ENCODE measurements around the gene CFAP92. TPM values are rescaled to one million over a fixed set of nuclear protein-coding genes. Genes with fewer than 3 reads are reported as not detected.

The CFAP92 gene
- total and polyA plus RNA-seq, 10 donors, result 0.29 to 3.1 (median 1.3) TPM

GRCh38 chr3:128950223-128950938 is 43.5 kb downstream of the CFAP92 start:
- Histone ChIP-seq H3K27ac (no peak overlapping the region), H3K4me3 (no peak overlapping the region), H3K36me3 (no peaks in the 10 kb centered on the region), H3K27me3 (replicated peaks in 1 of 7) (no peaks in the 10 kb centered on the region), H3K9me3 (no peaks in the 10 kb centered on the region), H3K4me1 (no peaks in the 10 kb centered on the region)
- DNase-seq, result peak; percentile 29
- intact Hi-C loops (cut with DNase I; ENCODE audit: low total_unique reads), result no loop called here
- 67 to 76% (median 72%) methylated on average over 14 to 15 of the region's 15 CpGs for WGBS, 5 donors
- no peak for TF ChIP-seq POLR2AphosphoS5 (IDR thresholded peaks at IDR 0.05)
- TF ChIP-seq, protein P1, sequence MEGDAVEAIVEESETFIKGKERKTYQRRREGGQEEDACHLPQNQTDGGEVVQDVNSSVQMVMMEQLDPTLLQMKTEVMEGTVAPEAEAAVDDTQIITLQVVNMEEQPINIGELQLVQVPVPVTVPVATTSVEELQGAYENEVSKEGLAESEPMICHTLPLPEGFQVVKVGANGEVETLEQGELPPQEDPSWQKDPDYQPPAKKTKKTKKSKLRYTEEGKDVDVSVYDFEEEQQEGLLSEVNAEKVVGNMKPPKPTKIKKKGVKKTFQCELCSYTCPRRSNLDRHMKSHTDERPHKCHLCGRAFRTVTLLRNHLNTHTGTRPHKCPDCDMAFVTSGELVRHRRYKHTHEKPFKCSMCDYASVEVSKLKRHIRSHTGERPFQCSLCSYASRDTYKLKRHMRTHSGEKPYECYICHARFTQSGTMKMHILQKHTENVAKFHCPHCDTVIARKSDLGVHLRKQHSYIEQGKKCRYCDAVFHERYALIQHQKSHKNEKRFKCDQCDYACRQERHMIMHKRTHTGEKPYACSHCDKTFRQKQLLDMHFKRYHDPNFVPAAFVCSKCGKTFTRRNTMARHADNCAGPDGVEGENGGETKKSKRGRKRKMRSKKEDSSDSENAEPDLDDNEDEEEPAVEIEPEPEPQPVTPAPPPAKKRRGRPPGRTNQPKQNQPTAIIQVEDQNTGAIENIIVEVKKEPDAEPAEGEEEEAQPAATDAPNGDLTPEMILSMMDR (IDR thresholded peaks at IDR 0.05 in 8 of 11, conservative IDR thresholded peaks at IDR 0.05 in 3 of 11), result no peak
- TF ChIP-seq POLR2A (IDR thresholded peaks at IDR 0.05), result no peak

DNA sequence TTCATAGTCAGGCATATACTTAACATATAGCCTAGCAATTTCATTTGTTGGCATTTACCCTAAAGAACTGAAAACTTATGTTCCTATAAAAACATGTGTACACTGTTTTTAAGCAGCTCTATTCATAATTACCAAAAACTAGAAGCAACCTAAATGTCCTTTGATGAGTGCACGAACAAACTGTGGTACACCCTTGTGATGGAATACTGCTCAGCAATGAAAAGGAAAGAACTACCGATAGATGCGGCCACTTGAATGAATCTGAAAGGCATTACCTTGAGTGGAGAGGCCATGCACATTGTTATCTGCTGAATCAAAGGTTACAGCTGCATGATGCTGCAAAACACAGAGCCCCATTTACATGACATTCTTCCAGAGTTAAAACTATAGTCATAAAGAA is 44.7 kb downstream of the CFAP92 start:
- Histone ChIP-seq H3K27ac (no peak overlapping the region), H3K4me3 (no peak overlapping the region), H3K27me3 (replicated peaks in 1 of 7) (no peaks in the 10 kb centered on the region), H3K4me1 (no peaks in the 10 kb centered on the region), H3K9me3 (no peaks in the 10 kb centered on the region), H3K36me3 (no peaks in the 10 kb centered on the region)
- intact Hi-C loops (cut with DNase I; ENCODE audit: low total_unique reads), result no loop called here
- 94 to 96% (median 96%) methylated on average over 3 of the region's 3 CpGs for WGBS, 5 donors
- no peak for DNase-seq
- TF ChIP-seq, protein P1 (IDR thresholded peaks at IDR 0.05 in 8 of 11, conservative IDR thresholded peaks at IDR 0.05 in 3 of 11), result no peak
- TF ChIP-seq POLR2A (IDR thresholded peaks at IDR 0.05), result no peak
- TF ChIP-seq POLR2AphosphoS5 (IDR thresholded peaks at IDR 0.05), result no peak

DNA sequence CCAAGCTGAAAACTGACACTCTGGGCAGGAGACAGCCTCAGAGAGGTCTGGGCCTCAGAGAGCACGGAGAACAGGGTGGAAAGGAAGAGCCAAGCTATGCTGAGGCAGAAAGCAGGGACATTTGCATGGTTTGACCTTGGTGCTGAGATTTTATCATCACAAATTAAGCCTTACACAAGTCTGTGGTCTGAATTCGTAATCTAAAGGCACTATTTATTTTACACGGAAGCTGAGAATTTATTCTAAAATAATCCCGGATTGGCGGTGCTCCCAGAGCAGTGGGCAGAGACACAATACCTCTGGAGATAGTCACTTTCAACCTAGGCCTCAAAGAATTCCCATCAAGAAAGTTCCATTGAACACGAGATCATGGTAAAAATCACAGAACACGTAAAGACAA is 47.5 kb downstream of the CFAP92 start:
- H3K4me1 ChIP-seq, result no peaks in the 10 kb centered on the region
- intact Hi-C loops (cut with DNase I; ENCODE audit: low total_unique reads), result no loop called here
- TF ChIP-seq, protein P1 (IDR thresholded peaks at IDR 0.05 in 8 of 11, conservative IDR thresholded peaks at IDR 0.05 in 3 of 11), result no peak
- TF ChIP-seq POLR2AphosphoS5 (IDR thresholded peaks at IDR 0.05) (no peak), POLR2A (IDR thresholded peaks at IDR 0.05) (no peak)
- H3K9me3 ChIP-seq, result no peaks in the 10 kb centered on the region
- H3K36me3 ChIP-seq, result no peaks in the 10 kb centered on the region
- peaks cover 0 to 6% (median 0%) of the 10 kb centered on the region in 7 donors for H3K27me3 ChIP-seq (replicated peaks in 1 of 7)
- DNase-seq, result no peak
- H3K27ac ChIP-seq, result no peak overlapping the region
- H3K4me3 ChIP-seq, result no peak overlapping the region
- WGBS, 5 donors, result 78 to 89% (median 87%) methylated on average over 7 of the region's 7 CpGs

DNA sequence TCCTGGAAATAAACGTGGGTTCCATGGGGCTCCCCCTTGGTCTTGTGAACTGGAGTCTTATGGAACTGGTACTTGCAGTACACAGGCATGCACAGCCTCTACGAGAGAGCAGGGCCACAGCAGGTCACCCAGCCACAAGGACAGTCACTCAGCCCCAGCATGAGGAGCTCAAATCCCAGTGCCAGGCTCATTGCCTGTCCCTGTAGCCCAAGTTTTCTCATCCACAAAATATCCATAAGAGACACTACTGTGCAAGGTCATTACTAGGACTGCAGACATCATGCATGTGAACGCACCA is 48.0 kb downstream of the CFAP92 start:
- Histone ChIP-seq H3K36me3 (no peaks in the 10 kb centered on the region), H3K27me3 (replicated peaks in 1 of 7) (peaks cover 0 to 6% (median 0%) of the 10 kb centered on the region in 7 donors), H3K4me1 (no peaks in the 10 kb centered on the region), H3K27ac (no peak overlapping the region), H3K4me3 (no peak overlapping the region), H3K9me3 (no peaks in the 10 kb centered on the region)
- DNase-seq, result no peak
- 75 to 96% (median 81%) methylated on average over 2 to 3 of the region's 3 CpGs for WGBS, 5 donors
- intact Hi-C loops (cut with DNase I; ENCODE audit: low total_unique reads), result no loop called here
- TF ChIP-seq POLR2AphosphoS5 (IDR thresholded peaks at IDR 0.05), result no peak
- TF ChIP-seq POLR2A (IDR thresholded peaks at IDR 0.05), result no peak
- TF ChIP-seq, protein P1 (IDR thresholded peaks at IDR 0.05 in 8 of 11, conservative IDR thresholded peaks at IDR 0.05 in 3 of 11), result no peak

All from spleen (tissue), 11 donors.